SK-N-SH treated with all-trans-retinoic acid at 6 μM for 48 hours (cell line): ENCODE measurements around the gene SLC7A10.

Experiments used
- ATAC-seq: fragments of 200-7000 bp; cut with Tn5 transposase; 3 replicates; pipeline ENCODE4 v1.9.1; 2020; ENCODE audit warnings: mild to moderate bottlenecking, moderate library complexity
- ARNTL ChIP-seq: fragments of 450-650 bp; formaldehyde crosslinking; IDR thresholded peaks from 2 replicates; pipeline ENCODE4 v1.5.0; 2020; ENCODE audit warnings: low read depth, mild to moderate bottlenecking, moderate library complexity, borderline replicate concordance
- BACH2 ChIP-seq: fragments of 250-450 bp; sonication (Bioruptor Pico); IDR thresholded peaks from 2 replicates; pipeline ENCODE4 v1.9.0; 2021; ENCODE audit warnings: mild to moderate bottlenecking, borderline replicate concordance
- CSDC2 ChIP-seq: fragments of 250-450 bp; sonication (Bioruptor Pico); IDR thresholded peaks from 2 replicates; pipeline ENCODE4 v1.5.0; 2020; ENCODE audit warnings: mild to moderate bottlenecking, moderate library complexity
- ESRRG ChIP-seq: fragments of 250-450 bp; sonication (Bioruptor Pico); IDR thresholded peaks from 2 replicates; pipeline ENCODE4 v1.6.1; 2021; ENCODE audit warnings: mild to moderate bottlenecking
- GLIS3 ChIP-seq: fragments of 250-450 bp; sonication (Bioruptor Pico); IDR thresholded peaks from 2 replicates; pipeline ENCODE4 v1.5.0; 2020; ENCODE audit warnings: mild to moderate bottlenecking, moderate library complexity
- ISL1 ChIP-seq: fragments of 250-450 bp; sonication (Bioruptor Pico); IDR thresholded peaks from 2 replicates; pipeline ENCODE4 v2.1.2; 2022; ENCODE audit warnings: mild to moderate bottlenecking, moderate library complexity
- OSR1 ChIP-seq: fragments of 250-450 bp; sonication (Bioruptor Pico); IDR thresholded peaks from 2 replicates; pipeline ENCODE4 v1.8.0; 2022; ENCODE audit warnings: moderate library complexity, mild to moderate bottlenecking, inconsistent platforms
- PPARA ChIP-seq: fragments of 250-450 bp; sonication (Bioruptor Pico); IDR thresholded peaks from 2 replicates; pipeline ENCODE4 v1.5.0; 2020; ENCODE audit warnings: mild to moderate bottlenecking, borderline replicate concordance
- RARB ChIP-seq: fragments of 250-450 bp; sonication (Bioruptor Pico); IDR thresholded peaks from 2 replicates; pipeline ENCODE4 v1.8.0; 2021; ENCODE audit warnings: mild to moderate bottlenecking, moderate library complexity
- SNAI2 ChIP-seq: fragments of 250-450 bp; sonication (Bioruptor Pico); IDR thresholded peaks from 2 replicates; pipeline ENCODE4 v1.5.0; 2020; ENCODE audit warnings: mild to moderate bottlenecking, moderate library complexity
- TOX ChIP-seq: fragments of 250-450 bp; sonication (Bioruptor Pico); IDR thresholded peaks from 2 replicates; pipeline ENCODE4 v1.8.0; 2021; ENCODE audit warnings: mild to moderate bottlenecking, moderate library complexity, borderline replicate concordance
- ZFP3 ChIP-seq: fragments of 250-450 bp; sonication (Bioruptor Pico); IDR thresholded peaks from 2 replicates; pipeline ENCODE4 v1.5.0; 2020; ENCODE audit warnings: mild to moderate bottlenecking, moderate library complexity
- ZFP30 ChIP-seq: fragments of 450-650 bp; formaldehyde crosslinking; IDR thresholded peaks from 2 replicates; pipeline ENCODE4 v1.5.0; 2022; ENCODE audit warnings: mild to moderate bottlenecking, moderate library complexity
- ZNF565 ChIP-seq: fragments of 450-650 bp; formaldehyde crosslinking; conservative IDR thresholded peaks from 2 replicates; pipeline ENCODE4 v1.5.0; 2020; ENCODE audit warnings: low read depth, mild to moderate bottlenecking, moderate library complexity
- ZNF70 ChIP-seq: fragments of 450-650 bp; formaldehyde crosslinking; IDR thresholded peaks from 2 replicates; pipeline ENCODE4 v1.5.0; 2020; ENCODE audit warnings: mild to moderate bottlenecking, moderate library complexity
- ZNF8 ChIP-seq: fragments of 450-650 bp; formaldehyde crosslinking; IDR thresholded peaks from 2 replicates; pipeline ENCODE4 v1.5.0; 2020; ENCODE audit warnings: mild to moderate bottlenecking, moderate library complexity
- TF ChIP-seq, protein P1 (sequence below): fragments of 250-450 bp; sonication (Bioruptor Pico); IDR thresholded peaks from 2 replicates; pipeline ENCODE4 v1.5.0; 2020; ENCODE audit warnings: mild to moderate bottlenecking, moderate library complexity
- TF ChIP-seq, protein P2 (sequence below): fragments of 250-450 bp; sonication (Bioruptor Pico); IDR thresholded peaks from 2 replicates; pipeline ENCODE4 v1.5.1; 2020; ENCODE audit warnings: low read depth, mild to moderate bottlenecking, moderate library complexity
- TF ChIP-seq, protein P3 (sequence below): fragments of 250-450 bp; sonication (Bioruptor Pico); IDR thresholded peaks from 2 replicates; pipeline ENCODE4 v1.8.0; 2020; ENCODE audit warnings: mild to moderate bottlenecking, moderate library complexity, borderline replicate concordance
- TF ChIP-seq, protein P4 (sequence below): fragments of 250-450 bp; sonication (Bioruptor Pico); IDR thresholded peaks from 2 replicates; pipeline ENCODE4 v1.8.0; 2021; ENCODE audit warnings: low read depth, mild to moderate bottlenecking, moderate library complexity, borderline replicate concordance

The SLC7A10 gene

DNA sequence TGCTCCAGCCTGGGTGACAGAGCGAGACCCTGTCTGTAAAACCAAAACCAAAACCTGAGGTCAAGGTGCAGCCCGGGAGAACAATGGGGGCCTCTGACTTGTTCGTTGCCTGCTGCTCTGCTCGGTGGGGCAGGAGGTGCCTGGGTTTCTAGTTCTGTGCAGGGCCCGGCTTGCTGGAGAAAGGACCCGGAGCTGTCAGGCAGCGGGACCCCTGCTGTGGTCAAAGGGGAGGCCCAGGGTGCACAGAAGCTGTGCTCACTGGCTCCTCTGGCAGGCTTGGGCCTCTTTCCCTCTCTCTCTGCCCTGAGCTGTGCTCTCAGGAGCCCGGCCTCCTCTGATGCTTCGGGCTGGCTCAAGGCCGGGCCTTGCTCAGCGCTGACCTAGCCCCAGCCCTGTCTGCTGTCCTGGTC is 28.1 kb downstream of the SLC7A10 start:
- TF ChIP-seq, protein P1, sequence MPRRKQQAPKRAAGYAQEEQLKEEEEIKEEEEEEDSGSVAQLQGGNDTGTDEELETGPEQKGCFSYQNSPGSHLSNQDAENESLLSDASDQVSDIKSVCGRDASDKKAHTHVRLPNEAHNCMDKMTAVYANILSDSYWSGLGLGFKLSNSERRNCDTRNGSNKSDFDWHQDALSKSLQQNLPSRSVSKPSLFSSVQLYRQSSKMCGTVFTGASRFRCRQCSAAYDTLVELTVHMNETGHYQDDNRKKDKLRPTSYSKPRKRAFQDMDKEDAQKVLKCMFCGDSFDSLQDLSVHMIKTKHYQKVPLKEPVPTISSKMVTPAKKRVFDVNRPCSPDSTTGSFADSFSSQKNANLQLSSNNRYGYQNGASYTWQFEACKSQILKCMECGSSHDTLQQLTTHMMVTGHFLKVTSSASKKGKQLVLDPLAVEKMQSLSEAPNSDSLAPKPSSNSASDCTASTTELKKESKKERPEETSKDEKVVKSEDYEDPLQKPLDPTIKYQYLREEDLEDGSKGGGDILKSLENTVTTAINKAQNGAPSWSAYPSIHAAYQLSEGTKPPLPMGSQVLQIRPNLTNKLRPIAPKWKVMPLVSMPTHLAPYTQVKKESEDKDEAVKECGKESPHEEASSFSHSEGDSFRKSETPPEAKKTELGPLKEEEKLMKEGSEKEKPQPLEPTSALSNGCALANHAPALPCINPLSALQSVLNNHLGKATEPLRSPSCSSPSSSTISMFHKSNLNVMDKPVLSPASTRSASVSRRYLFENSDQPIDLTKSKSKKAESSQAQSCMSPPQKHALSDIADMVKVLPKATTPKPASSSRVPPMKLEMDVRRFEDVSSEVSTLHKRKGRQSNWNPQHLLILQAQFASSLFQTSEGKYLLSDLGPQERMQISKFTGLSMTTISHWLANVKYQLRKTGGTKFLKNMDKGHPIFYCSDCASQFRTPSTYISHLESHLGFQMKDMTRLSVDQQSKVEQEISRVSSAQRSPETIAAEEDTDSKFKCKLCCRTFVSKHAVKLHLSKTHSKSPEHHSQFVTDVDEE (CRISPR knock-in tag), result no peak
- no peak for TF ChIP-seq ESRRG (CRISPR knock-in tag)
- TF ChIP-seq, protein P2, sequence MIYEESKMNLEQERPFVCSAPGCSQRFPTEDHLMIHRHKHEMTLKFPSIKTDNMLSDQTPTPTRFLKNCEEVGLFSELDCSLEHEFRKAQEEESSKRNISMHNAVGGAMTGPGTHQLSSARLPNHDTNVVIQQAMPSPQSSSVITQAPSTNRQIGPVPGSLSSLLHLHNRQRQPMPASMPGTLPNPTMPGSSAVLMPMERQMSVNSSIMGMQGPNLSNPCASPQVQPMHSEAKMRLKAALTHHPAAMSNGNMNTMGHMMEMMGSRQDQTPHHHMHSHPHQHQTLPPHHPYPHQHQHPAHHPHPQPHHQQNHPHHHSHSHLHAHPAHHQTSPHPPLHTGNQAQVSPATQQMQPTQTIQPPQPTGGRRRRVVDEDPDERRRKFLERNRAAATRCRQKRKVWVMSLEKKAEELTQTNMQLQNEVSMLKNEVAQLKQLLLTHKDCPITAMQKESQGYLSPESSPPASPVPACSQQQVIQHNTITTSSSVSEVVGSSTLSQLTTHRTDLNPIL (CRISPR knock-in tag), result no peak
- TF ChIP-seq, protein P3, sequence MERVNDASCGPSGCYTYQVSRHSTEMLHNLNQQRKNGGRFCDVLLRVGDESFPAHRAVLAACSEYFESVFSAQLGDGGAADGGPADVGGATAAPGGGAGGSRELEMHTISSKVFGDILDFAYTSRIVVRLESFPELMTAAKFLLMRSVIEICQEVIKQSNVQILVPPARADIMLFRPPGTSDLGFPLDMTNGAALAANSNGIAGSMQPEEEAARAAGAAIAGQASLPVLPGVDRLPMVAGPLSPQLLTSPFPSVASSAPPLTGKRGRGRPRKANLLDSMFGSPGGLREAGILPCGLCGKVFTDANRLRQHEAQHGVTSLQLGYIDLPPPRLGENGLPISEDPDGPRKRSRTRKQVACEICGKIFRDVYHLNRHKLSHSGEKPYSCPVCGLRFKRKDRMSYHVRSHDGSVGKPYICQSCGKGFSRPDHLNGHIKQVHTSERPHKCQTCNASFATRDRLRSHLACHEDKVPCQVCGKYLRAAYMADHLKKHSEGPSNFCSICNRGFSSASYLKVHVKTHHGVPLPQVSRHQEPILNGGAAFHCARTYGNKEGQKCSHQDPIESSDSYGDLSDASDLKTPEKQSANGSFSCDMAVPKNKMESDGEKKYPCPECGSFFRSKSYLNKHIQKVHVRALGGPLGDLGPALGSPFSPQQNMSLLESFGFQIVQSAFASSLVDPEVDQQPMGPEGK (CRISPR knock-in tag), result no peak
- TF ChIP-seq, protein P4, sequence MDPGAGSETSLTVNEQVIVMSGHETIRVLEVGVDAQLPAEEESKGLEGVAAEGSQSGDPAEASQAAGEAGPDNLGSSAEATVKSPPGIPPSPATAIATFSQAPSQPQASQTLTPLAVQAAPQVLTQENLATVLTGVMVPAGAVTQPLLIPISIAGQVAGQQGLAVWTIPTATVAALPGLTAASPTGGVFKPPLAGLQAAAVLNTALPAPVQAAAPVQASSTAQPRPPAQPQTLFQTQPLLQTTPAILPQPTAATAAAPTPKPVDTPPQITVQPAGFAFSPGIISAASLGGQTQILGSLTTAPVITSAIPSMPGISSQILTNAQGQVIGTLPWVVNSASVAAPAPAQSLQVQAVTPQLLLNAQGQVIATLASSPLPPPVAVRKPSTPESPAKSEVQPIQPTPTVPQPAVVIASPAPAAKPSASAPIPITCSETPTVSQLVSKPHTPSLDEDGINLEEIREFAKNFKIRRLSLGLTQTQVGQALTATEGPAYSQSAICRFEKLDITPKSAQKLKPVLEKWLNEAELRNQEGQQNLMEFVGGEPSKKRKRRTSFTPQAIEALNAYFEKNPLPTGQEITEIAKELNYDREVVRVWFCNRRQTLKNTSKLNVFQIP (CRISPR knock-in tag), result no peak
- no peak for TF ChIP-seq ZFP30 (CRISPR knock-in tag)
- no peak for TF ChIP-seq ISL1 (CRISPR knock-in tag)
- TF ChIP-seq ZNF565 (CRISPR knock-in tag), result no peak
- TF ChIP-seq OSR1, result no peak
- TF ChIP-seq ZNF70 (CRISPR knock-in tag), result no peak
- TF ChIP-seq GLIS3, result no peak
- TF ChIP-seq TOX (CRISPR knock-in tag), result no peak
- no peak for TF ChIP-seq SNAI2
- TF ChIP-seq RARB (CRISPR knock-in tag), result no peak
- TF ChIP-seq PPARA (CRISPR knock-in tag), result no peak
- ATAC-seq, result no peak

DNA sequence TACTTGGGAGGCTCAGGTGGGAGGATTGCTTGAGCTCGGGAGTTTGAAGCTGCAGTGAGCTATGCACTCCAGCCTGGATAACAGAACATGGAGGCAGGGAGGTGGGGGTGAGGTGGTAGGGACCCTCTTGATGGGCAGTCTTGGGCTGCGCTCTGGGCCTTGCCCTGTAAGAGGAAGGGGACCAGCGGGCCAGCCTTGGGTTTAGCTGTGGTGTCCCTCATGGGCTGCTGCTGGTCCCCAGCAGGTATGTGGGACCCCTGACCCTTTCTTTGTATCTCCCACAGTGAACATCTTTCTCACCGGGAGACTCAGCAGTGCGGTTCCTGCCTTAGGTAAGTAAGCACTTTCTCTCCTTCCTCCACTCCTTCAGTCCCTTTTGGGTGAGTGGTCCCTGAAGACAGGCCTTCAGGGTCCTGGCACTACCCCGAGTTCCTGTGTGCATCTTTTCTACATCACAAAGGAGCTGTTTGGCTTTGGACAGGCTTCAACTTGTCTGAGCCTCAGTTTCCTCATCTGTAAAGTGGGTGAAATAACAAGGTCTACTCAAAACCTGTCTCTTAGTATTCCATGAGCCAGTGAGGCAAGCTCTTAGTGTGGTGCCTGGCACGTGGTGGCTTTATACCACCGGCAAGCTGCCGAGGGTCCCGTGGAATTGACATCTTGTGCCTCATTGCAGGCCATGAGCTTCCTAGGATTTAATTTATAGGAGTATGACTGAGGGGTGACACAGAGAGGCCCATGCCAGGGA is 29.0 kb downstream of the SLC7A10 start:
- no peak for ATAC-seq
- TF ChIP-seq, protein P2 (CRISPR knock-in tag), result no peak
- TF ChIP-seq ARNTL, result no peak
- no peak for TF ChIP-seq BACH2 (CRISPR knock-in tag)
- TF ChIP-seq SNAI2, result no peak
- TF ChIP-seq ISL1 (CRISPR knock-in tag), result no peak
- no peak for TF ChIP-seq ZFP30 (CRISPR knock-in tag)
- no peak for TF ChIP-seq ZFP3 (CRISPR knock-in tag)
- TF ChIP-seq OSR1, result no peak
- no peak for TF ChIP-seq PPARA (CRISPR knock-in tag)
- TF ChIP-seq GLIS3, result no peak
- TF ChIP-seq ESRRG (CRISPR knock-in tag), result no peak
- TF ChIP-seq ZNF565 (CRISPR knock-in tag), result no peak
- TF ChIP-seq, protein P1 (CRISPR knock-in tag), result no peak
- TF ChIP-seq, protein P4 (CRISPR knock-in tag), result no peak
- no peak for TF ChIP-seq ZNF70 (CRISPR knock-in tag)
- no peak for TF ChIP-seq TOX (CRISPR knock-in tag)
- no peak for TF ChIP-seq CSDC2 (CRISPR knock-in tag)
- TF ChIP-seq, protein P3 (CRISPR knock-in tag), result no peak
- TF ChIP-seq RARB (CRISPR knock-in tag), result no peak
- no peak for TF ChIP-seq ZNF8 (CRISPR knock-in tag)
